GM21360 (cell line): ENCODE results near the gene PDS5B.
"Not testable (repeated sequence)": the region's sequence is repeated elsewhere in the genome, so short reads cannot be mapped to it uniquely, and the experiment has no call there.

Experiments
- ATAC-seq: cut with Tn5 transposase; IDR thresholded peaks from one replicate; pipeline ENCODE4 v1.9.1; 2021; ENCODE audit warnings: mild to moderate bottlenecking, moderate library complexity; ENCODE audit not compliant: unreplicated experiment

Gene PDS5B

DNA sequence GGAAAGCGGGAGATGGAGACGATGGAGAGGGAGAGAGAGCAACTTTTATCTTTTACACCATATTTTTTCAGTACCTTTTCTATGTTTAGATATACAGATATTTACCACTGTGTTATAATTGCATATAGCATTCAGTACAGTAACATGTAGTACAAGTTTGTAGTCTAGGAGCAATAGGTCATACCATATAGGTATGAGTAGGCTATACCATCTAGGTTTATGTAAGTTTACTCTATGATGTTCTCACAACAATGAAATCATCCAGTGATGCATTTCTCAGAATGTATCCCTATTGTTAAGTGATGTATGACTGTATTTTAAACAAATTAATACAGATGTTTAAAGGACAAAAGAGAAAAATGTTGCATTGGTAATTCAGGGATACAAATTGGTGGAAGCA, 136.1 kb downstream of the PDS5B start:
- ATAC-seq, result no peak

DNA sequence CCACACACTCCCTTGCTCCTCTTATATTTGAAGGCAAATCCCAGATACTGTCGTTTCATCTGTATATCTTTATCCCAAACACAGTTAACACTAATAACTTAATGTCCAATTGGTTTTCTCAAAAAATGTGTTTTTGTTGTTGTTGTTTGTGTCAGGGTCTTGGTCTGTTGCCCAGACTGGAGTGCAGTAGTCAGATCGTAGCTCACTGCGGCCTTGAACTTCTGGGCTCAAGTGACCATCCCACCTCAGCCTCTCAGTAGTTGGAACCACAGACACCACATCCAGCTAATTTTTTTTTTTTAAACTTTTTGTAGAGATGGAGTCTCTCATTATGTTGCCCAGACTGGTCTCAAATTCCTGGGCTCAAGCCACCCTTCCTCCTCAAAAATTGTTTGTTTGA, 137.7 kb downstream of the PDS5B start:
- no peak for ATAC-seq

DNA sequence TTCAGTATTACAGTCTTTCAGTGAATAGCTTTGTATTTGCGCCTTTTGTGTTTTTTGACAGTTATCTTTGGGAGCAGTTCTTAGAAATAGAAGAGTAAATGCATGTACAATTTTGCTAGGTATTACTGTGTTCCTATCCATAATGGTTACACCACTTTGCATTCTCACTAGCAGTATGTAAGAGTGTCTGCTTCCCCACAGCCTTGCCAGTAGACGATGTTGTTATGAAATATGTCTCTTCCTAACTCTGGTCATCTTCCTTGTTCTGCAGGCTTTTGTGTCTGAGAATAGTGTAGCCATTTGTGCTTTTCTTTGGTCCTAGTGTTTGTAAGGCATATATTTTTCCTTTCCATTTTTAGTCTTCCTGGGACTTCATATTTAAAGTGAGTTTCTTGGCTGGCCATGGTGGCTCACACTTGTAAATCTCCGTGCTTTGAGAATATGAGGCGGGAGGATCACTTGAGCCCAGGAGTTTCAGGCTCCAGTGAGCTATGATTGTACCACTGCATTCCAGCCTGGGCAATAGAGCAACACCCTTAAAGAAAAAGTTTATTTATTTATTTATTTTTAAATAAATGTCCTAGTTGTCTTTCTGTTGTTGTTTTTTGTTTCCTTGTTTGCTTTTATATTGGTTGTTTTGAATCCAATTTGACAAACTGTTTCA, 140.3 kb downstream of the PDS5B start:
- ATAC-seq, result no peak

DNA sequence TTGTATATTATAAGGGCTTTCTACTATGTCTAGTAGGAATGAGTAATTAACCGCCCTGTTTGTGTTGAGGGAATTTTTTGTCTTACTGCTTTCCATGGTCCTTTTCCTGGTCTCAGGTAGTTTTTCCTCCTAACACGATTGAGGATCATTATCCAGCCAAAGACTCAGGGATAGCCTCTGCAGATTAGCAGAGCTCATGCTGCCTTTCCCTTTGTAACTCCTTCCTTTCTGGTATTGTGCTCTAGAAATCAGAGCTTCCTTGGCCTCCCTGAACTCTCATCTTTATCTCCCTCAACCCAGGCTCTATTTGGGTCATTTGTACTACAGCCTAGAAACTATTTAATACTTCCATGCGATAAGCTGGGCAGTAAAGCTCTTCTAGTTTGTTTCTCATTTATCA, 142.1 kb downstream of the PDS5B start:
- ATAC-seq, result no peak

DNA sequence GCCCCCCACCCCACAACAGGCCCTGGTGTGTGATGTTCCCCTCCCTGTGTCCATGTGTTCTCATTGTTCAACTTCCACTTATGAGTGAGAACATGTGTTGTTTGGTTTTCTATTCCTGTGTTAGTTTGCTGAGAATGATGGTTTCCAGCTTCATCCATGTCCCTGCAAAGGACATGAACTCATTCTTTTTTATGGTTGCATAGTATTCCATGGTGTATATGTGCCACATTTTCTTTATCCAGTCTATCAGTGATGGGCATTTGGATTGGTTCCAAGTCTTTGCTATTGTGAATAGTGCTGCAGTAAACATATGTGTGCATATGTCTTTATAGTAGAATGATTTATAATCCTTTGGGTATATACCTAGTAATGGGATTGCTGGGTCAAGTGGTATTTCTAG, 142.8 kb downstream of the PDS5B start:
- ATAC-seq, result not testable (repeated sequence)

DNA sequence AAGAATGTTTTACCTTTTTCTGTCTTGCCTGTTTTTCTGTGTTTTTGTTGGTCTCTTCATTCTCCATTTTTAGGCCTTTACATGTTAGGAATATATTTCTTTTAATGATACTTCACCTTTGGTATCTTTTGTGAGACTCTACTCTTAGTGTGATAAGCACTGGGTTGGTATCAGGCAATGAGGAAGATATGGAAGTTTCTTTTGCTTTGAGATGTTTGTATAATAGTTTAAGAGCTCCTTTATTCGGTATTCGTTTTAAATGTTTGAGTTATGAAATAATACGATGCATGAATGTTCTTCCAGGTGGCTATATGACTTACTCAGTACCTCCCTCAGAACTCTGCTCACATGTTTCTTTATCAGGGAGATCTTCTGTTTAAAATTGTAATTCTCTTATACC, 144.8 kb downstream of the PDS5B start:
- ATAC-seq, result no peak

DNA sequence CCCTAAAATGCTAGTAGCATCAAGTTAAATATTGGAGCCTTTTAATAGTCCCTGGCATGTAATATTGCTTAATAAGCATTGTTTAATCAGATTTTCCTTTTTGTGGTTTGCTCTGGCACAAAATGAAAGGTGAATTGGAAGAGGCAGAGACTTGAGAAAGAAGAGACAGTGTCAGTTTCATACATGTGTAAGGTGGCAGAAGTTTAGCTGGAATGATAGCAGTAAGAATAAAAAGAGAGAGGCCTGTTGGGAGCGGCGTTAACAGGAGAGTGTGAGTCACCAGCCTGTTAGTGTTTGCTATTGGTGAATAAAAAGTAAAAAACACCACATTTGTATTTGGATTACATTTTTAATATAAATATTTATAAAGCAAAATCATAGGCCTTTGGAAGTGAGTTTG, 145.3 kb downstream of the PDS5B start:
- no peak for ATAC-seq

DNA sequence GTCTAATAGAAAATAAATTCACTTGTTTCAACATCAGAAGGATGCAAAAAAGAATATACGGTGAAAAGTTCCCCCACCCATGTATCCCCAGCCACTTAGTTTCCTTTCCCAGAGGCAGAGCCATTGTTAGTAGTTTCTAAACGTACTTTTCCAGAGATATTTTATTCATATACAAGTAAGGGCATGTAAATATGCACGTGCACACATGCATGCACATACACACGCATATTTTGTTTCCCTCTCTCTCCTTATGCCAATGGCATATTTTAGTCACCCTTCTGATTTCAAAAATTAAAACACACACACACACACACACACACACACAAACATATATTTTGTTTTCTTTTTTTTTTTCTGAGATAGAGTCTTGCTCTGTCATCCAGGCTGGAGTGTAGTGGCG, 147.4 kb downstream of the PDS5B start:
- no peak for ATAC-seq

DNA sequence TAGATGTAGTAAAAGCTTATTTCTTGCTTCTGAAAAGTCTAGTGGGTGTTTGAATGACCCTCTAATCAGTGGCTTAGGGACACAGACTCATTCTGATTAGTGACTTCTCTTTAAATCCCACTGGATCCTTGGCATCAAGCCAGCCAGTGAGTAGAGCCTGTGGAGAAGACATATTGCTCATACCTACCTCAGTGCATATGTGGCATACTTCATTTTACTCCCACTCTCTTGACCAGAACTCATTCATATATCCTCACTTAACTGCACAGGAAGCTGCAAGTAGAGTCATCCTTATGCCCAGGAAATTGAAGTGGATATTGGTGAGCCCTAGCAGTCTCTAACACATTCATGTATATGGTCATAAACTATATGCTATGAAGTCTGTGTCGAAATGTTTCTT, 148.3 kb downstream of the PDS5B start:
- no peak for ATAC-seq

DNA sequence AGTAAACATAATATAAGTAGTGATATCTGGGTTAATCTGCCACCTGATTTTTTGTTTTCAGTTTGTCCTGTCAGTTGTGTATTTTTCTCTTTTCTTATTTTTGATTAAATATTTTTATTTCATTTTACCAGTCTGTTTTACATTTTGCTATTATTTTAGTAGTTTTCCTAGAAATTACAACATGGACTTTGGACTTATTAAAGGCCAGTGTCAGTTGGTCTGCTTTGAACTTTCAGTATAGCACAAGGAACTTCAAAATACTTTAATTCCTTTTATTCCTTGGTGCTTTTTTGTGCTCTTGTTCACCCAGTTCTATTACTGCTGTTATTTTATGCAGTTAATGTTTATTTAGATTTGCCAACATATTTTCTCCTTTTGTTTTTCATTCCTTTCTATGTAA, 149.6 kb downstream of the PDS5B start:
- no peak for ATAC-seq

DNA sequence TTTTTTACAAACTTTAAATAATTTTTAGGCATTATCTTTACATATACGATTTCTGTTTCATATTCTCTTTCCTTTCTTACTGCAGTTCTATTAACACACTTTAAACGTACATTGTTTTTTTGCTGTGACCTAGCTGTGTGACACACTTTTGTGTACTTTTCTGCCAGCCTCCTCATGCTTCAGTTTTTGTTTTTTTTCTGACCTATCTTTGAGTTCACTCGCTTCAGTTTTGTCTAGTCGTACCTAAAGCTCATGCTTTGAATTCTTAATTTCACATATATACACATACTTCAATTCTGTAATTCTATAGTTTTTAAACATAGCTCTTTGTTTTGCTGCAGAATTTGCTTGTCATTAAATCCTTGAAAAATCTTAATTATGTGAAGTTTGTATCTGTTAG, 150.4 kb downstream of the PDS5B start:
- ATAC-seq, result no peak

DNA sequence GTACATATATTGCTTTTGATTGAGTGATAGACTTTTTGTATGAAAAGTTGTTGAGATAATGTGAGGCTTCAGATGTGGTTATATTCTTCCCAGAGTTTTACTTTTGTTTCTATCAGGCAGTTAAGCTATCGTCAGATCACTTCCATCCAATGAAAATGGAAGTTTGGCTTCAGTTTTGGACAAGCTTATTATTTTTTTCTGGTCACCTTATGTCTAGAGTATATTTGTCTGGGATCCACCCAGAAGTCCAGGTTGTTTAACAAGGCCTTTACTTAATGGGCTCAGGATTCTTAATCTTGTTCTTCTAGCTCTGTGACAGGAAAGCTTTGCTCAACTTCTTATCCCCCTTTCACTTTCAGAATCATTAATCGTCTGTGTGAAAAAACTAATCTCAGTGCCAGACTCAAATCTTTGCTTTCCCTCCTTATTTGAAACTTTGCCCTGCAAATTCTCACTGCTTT, 150.9 kb downstream of the PDS5B start:
- ATAC-seq, result peak; percentile 56

DNA sequence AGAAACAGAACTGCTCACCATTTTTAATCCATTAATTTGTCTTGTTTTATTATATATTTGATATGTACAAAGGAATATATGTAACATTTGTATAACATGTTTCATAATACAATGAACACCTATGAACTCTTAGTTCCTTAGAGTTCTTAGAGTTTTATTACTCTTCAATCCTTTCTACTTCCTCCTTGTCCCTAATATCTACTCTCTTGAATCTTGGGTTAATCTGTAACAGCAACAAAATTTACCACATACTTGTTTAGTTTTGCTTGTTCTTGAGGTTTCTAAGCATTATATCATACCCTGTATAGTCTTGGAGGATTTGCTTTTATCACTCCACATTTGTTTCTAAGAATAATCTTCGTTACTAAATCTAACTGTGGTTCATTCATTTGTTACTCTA, 151.4 kb downstream of the PDS5B start:
- ATAC-seq, result peak; percentile 17

DNA sequence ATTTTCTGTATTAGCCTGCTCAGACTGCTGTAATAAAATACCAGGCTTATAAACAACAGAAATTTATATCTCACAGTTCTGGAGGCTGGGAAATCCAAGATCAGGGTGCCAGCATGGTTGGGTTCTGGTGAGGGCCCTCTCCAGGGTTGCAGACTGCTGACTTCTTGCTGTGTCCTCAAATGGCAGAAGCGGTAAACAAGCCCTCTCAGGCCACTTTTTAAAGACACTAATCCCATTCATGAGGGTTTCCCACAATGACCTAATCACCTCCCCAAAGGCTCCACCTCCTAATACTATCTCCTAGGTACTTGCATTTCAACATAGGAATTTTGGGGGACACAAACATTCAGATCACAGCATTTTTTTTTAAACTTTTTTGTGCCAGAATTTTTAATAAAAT, 159.3 kb downstream of the PDS5B start:
- ATAC-seq, result no peak

DNA sequence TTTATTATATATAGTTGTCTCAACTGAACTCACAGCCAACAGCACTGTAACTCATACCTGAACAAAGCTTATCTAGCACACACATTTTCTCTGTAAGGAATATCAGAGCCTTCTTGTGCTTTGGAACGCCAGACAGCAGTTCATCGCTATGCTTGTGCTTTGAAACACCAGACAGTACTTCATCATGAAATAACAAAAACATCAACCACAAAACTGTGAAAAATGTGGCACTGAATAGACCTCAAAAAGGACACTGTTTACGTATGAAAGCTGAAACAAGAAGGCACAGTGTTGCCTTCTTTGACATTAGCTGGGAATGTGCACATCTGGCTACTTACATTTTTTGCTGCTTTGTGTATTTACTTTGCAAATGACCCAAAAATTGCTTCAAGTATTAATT, 160.2 kb downstream of the PDS5B start:
- ATAC-seq, result no peak

DNA sequence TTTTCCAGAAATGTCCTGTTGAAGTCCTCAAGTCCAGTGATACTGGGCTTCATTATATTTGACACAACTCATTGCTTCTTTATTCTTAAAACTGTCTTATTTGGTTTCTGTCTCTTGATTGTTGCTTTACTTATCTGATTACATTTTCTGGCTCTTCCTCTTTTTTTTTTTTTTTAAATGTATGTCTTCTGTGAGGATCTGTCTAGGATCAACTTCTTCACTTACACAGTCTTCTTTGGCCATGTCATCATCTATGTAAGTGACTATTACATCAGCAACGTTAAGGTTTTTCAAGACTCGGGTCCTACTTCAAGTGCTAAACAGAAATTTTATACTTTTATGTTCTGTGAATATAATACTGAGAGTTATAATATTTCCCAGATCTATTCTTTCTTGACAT, 162.1 kb downstream of the PDS5B start:
- no peak for ATAC-seq

DNA sequence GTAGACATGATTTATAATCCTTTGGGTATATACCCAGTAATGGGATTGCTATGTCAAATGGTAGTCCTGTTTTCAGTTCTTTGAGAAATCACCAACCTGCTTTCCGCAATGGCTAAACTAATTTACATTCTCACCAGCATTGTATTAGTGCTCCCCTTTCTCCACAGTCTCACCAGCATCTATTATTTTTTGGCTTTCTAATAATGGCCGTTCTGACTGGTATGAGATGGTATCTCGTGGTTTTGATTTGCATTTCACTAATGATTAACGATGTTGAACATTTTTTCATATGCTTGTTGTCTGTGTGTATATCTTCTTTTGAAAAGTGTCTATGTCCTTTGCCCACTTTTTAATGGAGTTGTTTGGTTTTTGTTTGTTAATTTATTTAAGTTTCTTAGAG, 165.1 kb downstream of the PDS5B start:
- ATAC-seq, result no peak

DNA sequence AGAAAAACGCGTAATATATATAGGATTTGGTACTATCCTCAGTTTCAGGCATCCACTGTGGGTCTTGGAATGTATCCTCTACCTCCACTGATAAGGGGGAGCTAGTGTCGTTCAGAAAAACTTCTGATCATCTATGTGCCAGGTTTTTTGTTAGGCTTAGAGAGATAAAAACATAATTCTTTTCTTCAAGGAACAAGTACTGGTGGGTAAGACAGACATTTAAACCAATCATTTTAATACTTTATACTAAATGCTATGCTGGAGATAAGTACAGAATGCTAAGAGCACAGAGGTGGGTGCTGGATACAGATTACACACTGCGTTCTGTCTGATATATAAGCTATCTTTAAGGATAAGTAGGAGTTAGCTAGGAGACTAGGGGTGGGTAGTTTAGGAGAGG, 166.1 kb downstream of the PDS5B start:
- ATAC-seq, result no peak

DNA sequence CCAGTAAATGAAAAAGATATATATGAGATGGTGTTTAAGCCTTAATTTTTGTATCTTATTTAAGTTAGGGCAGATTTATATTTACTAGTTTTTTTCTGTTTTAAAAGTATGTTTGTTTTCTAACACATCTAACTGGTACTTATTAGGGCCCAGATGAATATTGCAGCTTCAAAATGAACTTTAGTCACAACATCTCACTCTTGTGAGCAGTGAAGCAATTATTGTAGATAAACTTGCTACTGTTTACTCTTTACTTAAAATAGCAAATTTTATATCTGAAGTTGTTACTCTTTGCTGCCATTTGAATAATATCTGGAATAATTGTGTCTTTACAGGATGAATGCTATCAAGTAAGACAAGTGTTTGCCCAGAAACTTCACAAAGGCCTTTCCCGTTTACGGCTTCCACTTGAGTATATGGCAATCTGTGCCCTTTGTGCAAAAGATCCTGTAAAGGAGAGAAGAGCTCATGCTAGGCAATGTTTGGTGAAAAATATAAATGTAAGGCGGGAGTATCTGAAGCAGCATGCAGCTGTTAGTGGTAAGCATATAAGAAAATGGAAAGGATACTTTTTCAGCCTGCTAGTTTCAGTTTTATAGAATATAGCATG, 166.8 kb downstream of the PDS5B start:
- no peak for ATAC-seq

DNA sequence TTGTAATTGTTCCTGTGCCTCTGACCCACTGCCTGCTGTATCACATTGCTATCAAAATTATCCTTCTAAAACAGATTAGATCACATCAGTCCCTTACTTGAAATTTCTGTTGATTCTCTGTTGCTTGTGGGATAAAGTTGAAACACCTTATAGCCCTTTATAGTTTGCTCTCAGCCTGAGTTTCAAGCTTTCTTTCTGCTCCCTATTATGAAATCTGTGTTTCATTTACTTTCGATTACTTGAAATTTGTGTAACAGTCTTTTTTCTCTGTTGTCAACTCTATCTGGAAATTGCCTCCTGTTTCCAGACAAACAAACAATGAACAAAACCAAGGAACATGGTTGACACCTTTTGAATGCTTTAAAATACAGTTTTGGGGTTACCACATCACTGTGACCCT, 167.9 kb downstream of the PDS5B start:
- ATAC-seq, result no peak

DNA sequence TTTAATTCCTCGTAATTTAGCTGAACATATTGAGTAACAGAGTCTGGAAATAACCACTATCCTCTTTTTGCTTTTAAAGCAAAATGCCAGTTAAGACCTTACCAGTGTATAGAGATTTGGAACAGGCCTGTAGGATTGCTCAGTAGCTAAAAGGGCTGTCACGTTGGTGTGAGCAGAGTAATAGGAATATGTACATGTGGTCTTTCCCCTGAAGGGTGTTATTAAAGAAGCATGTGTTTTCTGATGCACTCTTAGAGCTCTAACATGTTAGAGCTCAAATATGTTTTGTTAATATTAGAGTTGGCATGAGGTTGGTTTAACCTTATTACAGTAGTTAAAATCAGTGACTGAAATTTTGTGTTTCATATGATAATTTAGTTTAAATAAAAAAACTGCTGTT, 172.9 kb downstream of the PDS5B start:
- no peak for ATAC-seq

DNA sequence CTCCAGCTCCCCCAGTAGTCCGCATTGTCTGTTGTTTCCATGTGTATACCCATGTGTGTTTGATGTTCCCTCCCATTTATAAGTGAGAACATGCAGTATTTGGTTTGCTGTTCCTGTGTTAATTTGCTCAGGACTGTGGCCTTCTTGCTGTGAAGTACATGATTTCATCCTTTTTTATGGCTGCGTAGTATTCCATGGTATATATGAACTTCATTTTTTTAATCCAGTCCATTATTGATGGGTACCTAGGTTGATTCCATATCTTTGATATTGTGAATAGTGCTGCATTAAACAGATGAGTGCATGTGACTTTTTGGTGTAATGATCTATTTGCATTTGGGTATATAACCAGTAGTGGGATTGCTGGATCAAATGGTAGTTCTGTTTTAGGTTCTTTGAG, 175.2 kb downstream of the PDS5B start:
- ATAC-seq, result no peak

DNA sequence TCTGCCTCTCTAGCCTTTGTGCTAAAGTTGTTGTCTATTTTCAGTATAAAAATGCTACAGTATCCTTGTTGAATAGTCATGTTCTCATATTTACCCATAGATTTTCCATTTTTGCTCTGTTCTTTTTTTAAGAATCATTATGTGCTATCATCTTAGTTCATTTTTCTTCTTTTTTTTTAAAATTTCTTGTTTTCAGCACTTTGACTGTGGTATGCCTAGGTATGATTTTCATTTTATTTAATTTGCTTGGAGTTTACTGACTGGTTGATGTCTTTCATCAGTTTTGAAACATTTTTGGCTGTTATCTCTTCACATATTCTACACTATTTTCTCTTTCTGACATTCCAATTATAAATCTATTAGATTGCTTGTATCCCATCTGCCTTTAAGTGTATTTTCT, 192.9 kb downstream of the PDS5B start:
- ATAC-seq, result no peak
